ENCODE measurements around the gene MIPOL1. TPM values are rescaled to one million over a fixed set of nuclear protein-coding genes. Genes with fewer than 3 reads are reported as not detected.
"Not testable (repeated sequence)": the region's sequence is repeated elsewhere in the genome, so short reads cannot be mapped to it uniquely, and the experiment has no call there.

MIPOL1 gene
- total and polyA plus RNA-seq, 4 experiments from 2014 or later = 0.25 to 0.98 (median 0.69) TPM

DNA sequence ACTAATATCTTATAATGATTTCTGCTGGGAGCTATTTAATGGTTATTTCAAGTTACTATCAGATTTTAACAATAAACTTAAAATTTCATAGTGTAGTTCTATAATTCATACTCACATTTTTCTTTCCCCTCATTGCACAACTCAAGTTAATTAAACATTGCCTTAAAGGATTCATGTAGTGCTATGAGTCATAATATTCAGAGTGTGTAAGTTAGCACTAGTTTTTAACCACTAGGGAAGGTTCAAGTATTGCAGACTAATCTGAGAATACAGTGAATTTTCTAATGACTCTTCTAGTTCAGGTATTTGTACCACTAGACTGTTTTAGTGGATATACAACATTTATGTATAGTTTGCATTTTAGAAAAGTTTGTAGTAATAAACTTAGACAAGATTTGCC, 347.4 kb downstream of the MIPOL1 start:
- H3K4me3 ChIP-seq (ENCODE audit: low read length in 2 of 2) = no peak overlapping the region
- no peak overlapping the region for H3K27ac ChIP-seq (ENCODE audit: low read depth, low read length)
- POLR2A ChIA-PET (ENCODE audit: partially characterized antibody) = no interaction called here
- no peaks in the 10 kb centered on the region for H3K4me1 ChIP-seq (ENCODE audit: insufficient read depth, low read length)
- no peak overlapping the region for H3K4me3 Mint-ChIP-seq
- H3K27me3 ChIP-seq (ENCODE audit: insufficient read depth, low read length) = no peaks in the 10 kb centered on the region
- H3K27me3 Mint-ChIP-seq = no peaks in the 10 kb centered on the region
- no peaks in the 10 kb centered on the region for H3K36me3 ChIP-seq (ENCODE audit: insufficient read depth, low read length)
- intact Hi-C loops (cut with micrococcal nuclease) = no loop called here
- H3K27ac Mint-ChIP-seq = no peak overlapping the region
- CTCF ChIA-PET (ENCODE audit: partially characterized antibody) = no interaction called here
- H3K9me3 ChIP-seq (ENCODE audit: control insufficient read depth in 1 of 2, low read length in 2 of 2) = no peaks in the 10 kb centered on the region
- H3K4me1 Mint-ChIP-seq = no peaks in the 10 kb centered on the region
- H3K9me3 Mint-ChIP-seq = no peaks in the 10 kb centered on the region
- no peak for DNase-seq
- H3K36me3 Mint-ChIP-seq = no peaks in the 10 kb centered on the region

DNA sequence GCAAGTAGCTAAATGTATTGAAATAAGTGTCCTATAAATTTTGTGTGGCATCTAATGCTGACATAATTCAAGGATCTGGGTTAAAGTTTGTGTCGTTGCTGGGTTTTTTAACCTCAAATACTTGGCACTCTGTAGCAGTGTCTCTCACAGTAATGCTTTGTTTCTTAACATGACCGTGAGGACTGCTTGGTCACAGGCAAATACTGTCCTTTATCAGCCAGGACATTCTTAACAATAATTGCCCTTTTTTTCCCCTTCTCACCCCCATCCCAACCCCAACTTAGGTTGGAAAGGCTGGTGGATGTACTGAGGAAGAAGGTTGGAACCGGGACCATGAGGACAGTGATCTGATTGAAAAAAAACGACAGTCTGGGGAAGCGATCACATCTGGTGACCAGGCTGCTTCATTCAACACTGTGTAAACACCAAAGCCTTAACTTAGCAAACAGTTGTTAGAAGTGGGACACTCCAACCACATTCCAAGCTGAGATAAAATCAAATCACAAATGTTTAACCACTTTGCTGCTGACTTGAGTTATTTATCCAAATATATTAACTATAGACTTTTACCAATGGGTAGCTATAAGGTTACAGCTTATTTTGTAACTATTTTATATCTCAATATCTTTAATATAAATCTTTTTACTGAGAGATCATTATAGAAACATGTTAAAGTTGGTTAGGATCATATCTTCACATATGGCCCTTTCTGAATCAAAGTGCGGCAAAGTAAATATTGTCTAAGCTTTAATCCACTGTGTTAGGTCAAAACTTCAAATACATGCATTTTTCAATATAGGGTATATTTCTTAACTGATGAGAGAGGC, 349.1 kb downstream of the MIPOL1 start:
- Histone ChIP-seq H3K27me3 (ENCODE audit: insufficient read depth, low read length) (no peaks in the 10 kb centered on the region), H3K4me1 (ENCODE audit: insufficient read depth, low read length) (no peaks in the 10 kb centered on the region), H3K27ac (ENCODE audit: low read depth, low read length) (no peak overlapping the region), H3K9me3 (ENCODE audit: control insufficient read depth in 1 of 2, low read length in 2 of 2) (no peaks in the 10 kb centered on the region), H3K36me3 (ENCODE audit: insufficient read depth, low read length) (no peaks in the 10 kb centered on the region), H3K4me3 (ENCODE audit: low read length in 2 of 2) (no peak overlapping the region)
- ChIA-PET CTCF (ENCODE audit: partially characterized antibody) (no interaction called here), POLR2A (ENCODE audit: partially characterized antibody) (no interaction called here)
- no peak for DNase-seq
- Mint-ChIP-seq H3K9me3 (peaks cover 0 to under 1% (median 0%) of the 10 kb centered on the region in 8 donors), H3K36me3 (no peaks in the 10 kb centered on the region), H3K4me1 (no peaks in the 10 kb centered on the region), H3K27me3 (no peaks in the 10 kb centered on the region), H3K27ac (no peak overlapping the region), H3K4me3 (no peak overlapping the region)
- intact Hi-C loops (cut with micrococcal nuclease) = no loop called here

DNA sequence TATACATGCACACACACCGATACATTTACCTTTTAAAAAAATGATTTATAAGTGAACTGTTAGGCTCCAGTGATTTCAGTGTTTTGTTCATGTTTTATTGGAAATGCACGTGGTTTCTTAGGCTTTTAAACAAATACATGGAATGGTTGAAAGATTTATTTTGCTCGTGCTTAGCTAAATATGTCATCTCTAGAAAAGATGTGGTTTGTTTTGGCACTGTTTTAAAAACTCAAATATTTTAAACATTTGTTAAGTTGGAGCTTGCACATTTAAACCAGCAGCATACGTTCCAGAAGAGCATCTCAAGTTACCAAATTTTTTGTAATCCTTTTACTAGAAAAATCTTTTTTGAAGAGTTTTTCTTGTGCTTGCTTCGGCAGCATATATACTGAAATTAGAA, 352.8 kb downstream of the MIPOL1 start:
- no peaks in the 10 kb centered on the region for H3K4me1 Mint-ChIP-seq
- Histone ChIP-seq H3K9me3 (ENCODE audit: control insufficient read depth in 1 of 2, low read length in 2 of 2) (peaks cover 0 to 3% of the 10 kb centered on the region in 2 donors), H3K4me1 (ENCODE audit: insufficient read depth, low read length) (no peaks in the 10 kb centered on the region), H3K27me3 (ENCODE audit: insufficient read depth, low read length) (no peaks in the 10 kb centered on the region), H3K36me3 (ENCODE audit: insufficient read depth, low read length) (no peaks in the 10 kb centered on the region), H3K27ac (ENCODE audit: low read depth, low read length) (no peak overlapping the region), H3K4me3 (ENCODE audit: low read length in 2 of 2) (no peak overlapping the region)
- no peak overlapping the region for H3K4me3 Mint-ChIP-seq
- no peak overlapping the region for H3K27ac Mint-ChIP-seq
- intact Hi-C loops (cut with micrococcal nuclease) = no loop called here
- H3K36me3 Mint-ChIP-seq = no peaks in the 10 kb centered on the region
- ChIA-PET CTCF (ENCODE audit: partially characterized antibody) (no interaction called here), POLR2A (ENCODE audit: partially characterized antibody) (no interaction called here)
- H3K9me3 Mint-ChIP-seq = peaks cover 0 to 16% (median 10%) of the 10 kb centered on the region in 8 donors
- DNase-seq = no peak
- H3K27me3 Mint-ChIP-seq = no peaks in the 10 kb centered on the region

DNA sequence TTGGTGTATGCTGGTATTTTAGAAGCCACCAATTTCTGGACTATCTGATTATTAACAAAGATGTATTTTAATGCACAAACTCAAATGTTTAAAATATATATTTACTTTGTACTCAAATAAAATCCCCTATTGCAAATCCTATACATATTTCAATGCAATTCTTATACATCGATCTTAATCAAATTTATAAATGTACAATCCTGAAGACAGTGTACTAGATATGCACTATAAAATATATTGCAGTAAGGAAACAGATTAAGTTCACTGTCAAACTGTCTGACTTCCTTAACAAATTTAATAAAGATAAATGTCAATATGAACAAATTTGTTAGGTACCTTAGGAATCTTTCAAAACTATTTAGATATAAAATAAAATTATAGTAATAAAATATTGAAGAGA, 353.4 kb downstream of the MIPOL1 start:
- Mint-ChIP-seq H3K4me1 (no peaks in the 10 kb centered on the region), H3K4me3 (no peak overlapping the region), H3K27me3 (no peaks in the 10 kb centered on the region), H3K27ac (no peak overlapping the region), H3K9me3 (peaks cover 0 to 16% (median 11%) of the 10 kb centered on the region in 8 donors), H3K36me3 (no peaks in the 10 kb centered on the region)
- DNase-seq = no peak
- Histone ChIP-seq H3K9me3 (ENCODE audit: control insufficient read depth in 1 of 2, low read length in 2 of 2) (peaks cover 0 to 3% of the 10 kb centered on the region in 2 donors), H3K4me3 (ENCODE audit: low read length in 2 of 2) (no peak overlapping the region), H3K36me3 (ENCODE audit: insufficient read depth, low read length) (no peaks in the 10 kb centered on the region), H3K4me1 (ENCODE audit: insufficient read depth, low read length) (no peaks in the 10 kb centered on the region), H3K27ac (ENCODE audit: low read depth, low read length) (no peak overlapping the region), H3K27me3 (ENCODE audit: insufficient read depth, low read length) (no peaks in the 10 kb centered on the region)
- ChIA-PET POLR2A (ENCODE audit: partially characterized antibody) (no interaction called here), CTCF (ENCODE audit: partially characterized antibody) (no interaction called here)
- intact Hi-C loops (cut with micrococcal nuclease) = no loop called here

DNA sequence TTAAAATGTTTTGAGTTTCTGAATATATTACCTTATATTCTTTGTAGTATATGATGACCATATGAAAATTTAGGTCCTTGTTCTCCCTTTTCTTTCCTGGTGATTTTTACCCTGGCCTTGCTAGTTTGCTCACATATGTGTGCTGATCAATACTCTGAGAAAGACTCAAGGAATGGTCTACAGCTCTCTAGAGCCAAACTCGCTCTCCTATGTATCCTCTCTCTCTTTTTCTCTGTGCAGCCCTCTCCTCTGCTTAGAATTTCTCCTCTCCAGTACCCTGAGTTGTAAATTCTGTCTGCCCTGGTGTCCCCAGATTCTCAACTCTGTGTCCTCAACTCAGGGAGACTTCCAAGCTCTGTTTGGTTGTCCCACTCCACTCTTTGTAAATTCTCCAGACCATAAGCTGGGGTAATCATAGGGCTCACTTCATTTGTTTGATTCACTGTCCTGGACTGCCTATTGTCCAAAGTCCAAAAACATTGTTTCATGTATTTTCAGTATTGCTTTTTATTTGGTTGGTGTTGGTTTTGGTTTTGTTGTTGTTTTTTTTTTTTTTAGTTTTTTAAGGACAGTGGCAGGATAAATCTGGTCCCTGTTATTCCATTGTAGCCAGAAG, 356.3 kb downstream of the MIPOL1 start:
- Mint-ChIP-seq H3K27ac (no peak overlapping the region), H3K27me3 (peaks cover 0 to 1% of the 10 kb centered on the region in 2 donors), H3K9me3 (peaks cover 0 to 28% (median 22%) of the 10 kb centered on the region in 8 donors), H3K4me1 (no peaks in the 10 kb centered on the region), H3K36me3 (peaks cover 0 to 3% of the 10 kb centered on the region in 2 donors), H3K4me3 (no peak overlapping the region)
- ChIA-PET POLR2A (ENCODE audit: partially characterized antibody) (no interaction called here), CTCF (ENCODE audit: partially characterized antibody) (interaction anchor here (0.6 kb wide), 1 partner anchor 38 kb away, joined by 4 read pairs; no protein-coding TSS in a partner anchor)
- Histone ChIP-seq H3K36me3 (ENCODE audit: insufficient read depth, low read length) (no peaks in the 10 kb centered on the region), H3K4me3 (ENCODE audit: low read length in 2 of 2) (no peak overlapping the region), H3K4me1 (ENCODE audit: insufficient read depth, low read length) (no peaks in the 10 kb centered on the region), H3K27me3 (ENCODE audit: insufficient read depth, low read length) (no peaks in the 10 kb centered on the region), H3K9me3 (ENCODE audit: control insufficient read depth in 1 of 2, low read length in 2 of 2) (peaks cover 0 to 3% of the 10 kb centered on the region in 2 donors), H3K27ac (ENCODE audit: low read depth, low read length) (no peak overlapping the region)
- intact Hi-C loops (cut with micrococcal nuclease) = no loop called here
- DNase-seq = no peak

DNA sequence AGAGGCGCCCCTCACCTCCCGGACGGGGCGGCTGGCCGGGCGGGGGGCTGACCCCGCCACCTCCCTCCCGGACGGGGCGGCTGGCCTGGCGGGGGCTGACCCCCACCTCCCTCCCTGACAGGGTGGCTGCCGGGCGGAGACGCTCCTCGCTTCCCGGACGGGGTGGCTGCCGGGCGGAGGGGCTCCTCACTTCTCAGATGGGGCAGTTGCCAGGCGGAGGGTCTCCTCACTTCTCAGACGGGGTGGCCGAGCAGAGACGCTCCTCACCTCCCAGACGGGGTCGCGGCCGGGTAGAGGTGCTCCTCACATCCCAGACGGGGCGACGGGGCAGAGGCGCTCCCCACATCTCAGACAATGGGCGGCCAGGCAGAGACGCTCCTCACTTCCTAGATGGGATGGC, 357.9 kb downstream of the MIPOL1 start:
- H3K9me3 ChIP-seq (ENCODE audit: control insufficient read depth in 1 of 2, low read length in 2 of 2); H3K36me3 ChIP-seq (ENCODE audit: insufficient read depth, low read length); intact Hi-C loops (cut with micrococcal nuclease); H3K4me3 Mint-ChIP-seq; H3K4me3 ChIP-seq (ENCODE audit: low read length in 2 of 2); H3K27me3 Mint-ChIP-seq; H3K4me1 Mint-ChIP-seq; DNase-seq; H3K27me3 ChIP-seq (ENCODE audit: insufficient read depth, low read length); H3K27ac ChIP-seq (ENCODE audit: low read depth, low read length); H3K36me3 Mint-ChIP-seq; POLR2A ChIA-PET (ENCODE audit: partially characterized antibody); H3K4me1 ChIP-seq (ENCODE audit: insufficient read depth, low read length); H3K27ac Mint-ChIP-seq; CTCF ChIA-PET (ENCODE audit: partially characterized antibody): not testable (repeated sequence)
- peaks cover 0 to 28% (median 22%) of the 10 kb centered on the region in 8 donors for H3K9me3 Mint-ChIP-seq

DNA sequence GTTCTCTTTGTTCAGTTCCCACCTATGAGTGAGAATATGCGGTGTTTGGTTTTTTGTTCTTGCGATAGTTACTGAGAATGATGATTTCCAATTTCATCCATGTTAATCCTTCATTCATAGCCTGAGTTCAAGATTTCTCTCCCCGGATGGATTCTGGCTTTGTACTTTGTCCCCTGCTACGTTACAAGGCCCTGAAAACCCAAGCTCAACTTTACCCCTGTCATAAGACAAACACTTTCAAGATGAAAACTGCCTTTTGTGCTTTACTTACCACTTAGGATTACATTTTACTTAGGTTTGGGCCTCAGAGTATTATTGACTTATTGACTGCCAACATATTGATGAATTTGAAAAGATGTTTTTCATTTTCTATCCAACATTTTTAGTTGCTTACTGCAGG, 361.0 kb downstream of the MIPOL1 start:
- CTCF ChIA-PET (ENCODE audit: partially characterized antibody) = no interaction called here

More for the DNA sequence above, 361.0 kb downstream of the MIPOL1 start:
- H3K36me3 Mint-ChIP-seq = peaks cover 0 to 3% of the 10 kb centered on the region in 2 donors
- Histone ChIP-seq H3K4me1 (ENCODE audit: insufficient read depth, low read length) (no peaks in the 10 kb centered on the region), H3K36me3 (ENCODE audit: insufficient read depth, low read length) (no peaks in the 10 kb centered on the region), H3K27me3 (ENCODE audit: insufficient read depth, low read length) (no peaks in the 10 kb centered on the region), H3K4me3 (ENCODE audit: low read length in 2 of 2) (no peak overlapping the region), H3K27ac (ENCODE audit: low read depth, low read length) (no peak overlapping the region), H3K9me3 (ENCODE audit: control insufficient read depth in 1 of 2, low read length in 2 of 2) (peaks cover 0 to 3% of the 10 kb centered on the region in 2 donors)
- peaks cover 0 to 21% (median 14%) of the 10 kb centered on the region in 8 donors for H3K9me3 Mint-ChIP-seq
- H3K27me3 Mint-ChIP-seq = peaks cover 0 to 1% of the 10 kb centered on the region in 2 donors
- POLR2A ChIA-PET (ENCODE audit: partially characterized antibody) = no interaction called here
- intact Hi-C loops (cut with micrococcal nuclease) = no loop called here
- no peak overlapping the region for H3K4me3 Mint-ChIP-seq
- H3K4me1 Mint-ChIP-seq = no peaks in the 10 kb centered on the region
- no peak for DNase-seq
- H3K27ac Mint-ChIP-seq = no peak overlapping the region

Measured in CD4-positive, alpha-beta memory T cell (primary cell).